Fibroblast of pulmonary artery (primary cell): ENCODE measurements around the gene OR8S1.
"Not testable (repeated sequence)": the region's sequence is repeated elsewhere in the genome, so short reads cannot be mapped to it uniquely, and the experiment has no call there.

Experiments
- DNase-seq: peaks from one replicate; pipeline ENCODE4 v3.0.0-alpha.2; 2010; ENCODE audit warnings: low read depth
- H3K4me3 ChIP-seq: replicated peaks from 2 replicates; pipeline ENCODE4 v1.5.1; 2011; ENCODE audit warnings: low read depth, mild to moderate bottlenecking, control low read depth, low read length, moderate library complexity
- TF ChIP-seq, protein P1 (sequence below): IDR thresholded peaks from 2 replicates; pipeline ENCODE4 v1.5.1; 2011; ENCODE audit warnings: mild to moderate bottlenecking, control low read depth, low read length, inconsistent platforms; ENCODE audit errors: missing control alignments

OR8S1 gene

GRCh38 chr12:48536602-48537001 lies 11.2 kb downstream of the OR8S1 start:
- TF ChIP-seq, protein P1, sequence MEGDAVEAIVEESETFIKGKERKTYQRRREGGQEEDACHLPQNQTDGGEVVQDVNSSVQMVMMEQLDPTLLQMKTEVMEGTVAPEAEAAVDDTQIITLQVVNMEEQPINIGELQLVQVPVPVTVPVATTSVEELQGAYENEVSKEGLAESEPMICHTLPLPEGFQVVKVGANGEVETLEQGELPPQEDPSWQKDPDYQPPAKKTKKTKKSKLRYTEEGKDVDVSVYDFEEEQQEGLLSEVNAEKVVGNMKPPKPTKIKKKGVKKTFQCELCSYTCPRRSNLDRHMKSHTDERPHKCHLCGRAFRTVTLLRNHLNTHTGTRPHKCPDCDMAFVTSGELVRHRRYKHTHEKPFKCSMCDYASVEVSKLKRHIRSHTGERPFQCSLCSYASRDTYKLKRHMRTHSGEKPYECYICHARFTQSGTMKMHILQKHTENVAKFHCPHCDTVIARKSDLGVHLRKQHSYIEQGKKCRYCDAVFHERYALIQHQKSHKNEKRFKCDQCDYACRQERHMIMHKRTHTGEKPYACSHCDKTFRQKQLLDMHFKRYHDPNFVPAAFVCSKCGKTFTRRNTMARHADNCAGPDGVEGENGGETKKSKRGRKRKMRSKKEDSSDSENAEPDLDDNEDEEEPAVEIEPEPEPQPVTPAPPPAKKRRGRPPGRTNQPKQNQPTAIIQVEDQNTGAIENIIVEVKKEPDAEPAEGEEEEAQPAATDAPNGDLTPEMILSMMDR = no peak
- no peak overlapping the region for H3K4me3 ChIP-seq
- DNase-seq = no peak

GRCh38 chr12:48542300-48542928 lies 17.0 kb downstream of the OR8S1 start:
- DNase-seq = peak; percentile 49
- TF ChIP-seq, protein P1 = peak; percentile 93
- no peak overlapping the region for H3K4me3 ChIP-seq

GRCh38 chr12:48545833-48546469 lies 20.5 kb downstream of the OR8S1 start:
- TF ChIP-seq, protein P1 = no peak
- DNase-seq = no peak
- no peak overlapping the region for H3K4me3 ChIP-seq

DNA sequence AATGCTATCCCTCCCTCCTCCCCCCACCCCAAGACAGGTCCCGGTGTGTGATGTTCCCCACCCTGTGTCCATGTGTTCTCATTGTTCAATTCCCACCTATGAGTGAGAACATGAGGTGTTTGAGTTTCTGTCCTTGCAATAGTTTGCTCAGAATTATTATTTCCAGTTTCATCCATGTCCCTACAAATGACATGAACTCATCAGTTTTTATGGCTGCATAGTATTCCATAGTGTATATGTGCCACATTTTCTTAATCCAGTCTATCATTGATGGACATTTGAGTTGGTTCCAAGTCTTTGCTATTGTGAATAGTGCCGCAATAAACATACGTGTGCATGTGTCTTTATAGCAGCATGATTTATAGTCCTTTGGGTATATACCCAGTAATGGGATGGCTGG lies 21.6 kb downstream of the OR8S1 start:
- not testable (repeated sequence) for DNase-seq, H3K4me3 ChIP-seq

- not testable (repeated sequence) for DNase-seq
Measured at GRCh38 chr12:48551636-48552035, 26.2 kb downstream of the OR8S1 start.

GRCh38 chr12:48553666-48554343 lies 28.4 kb downstream of the OR8S1 start:
- DNase-seq, H3K4me3 ChIP-seq: not testable (repeated sequence)

More at GRCh38 chr12:48551636-48552035, 26.2 kb downstream of the OR8S1 start:
- not testable (repeated sequence) for H3K4me3 ChIP-seq

DNA sequence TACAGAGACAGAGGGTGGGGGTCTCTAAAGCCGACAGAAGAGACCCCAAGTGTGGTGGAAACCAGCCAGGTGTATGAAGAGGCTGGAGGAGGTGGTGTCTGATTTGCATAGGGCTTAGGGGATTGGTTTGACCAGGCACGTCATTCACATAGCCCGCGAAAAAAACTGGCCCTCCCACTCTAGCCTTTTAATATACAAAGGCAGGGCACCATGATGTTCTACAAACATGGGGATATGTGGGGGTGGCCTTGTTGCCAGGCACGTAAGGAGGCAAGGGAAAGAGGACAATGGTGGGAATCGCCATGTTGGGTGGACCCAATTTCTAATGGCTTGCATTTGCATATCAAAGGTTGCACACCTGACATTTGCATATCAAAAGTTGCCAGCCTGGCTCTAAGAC lies 31.2 kb downstream of the OR8S1 start:
- H3K4me3 ChIP-seq = no peak overlapping the region
- TF ChIP-seq, protein P1 = no peak
- DNase-seq = no peak

GRCh38 chr12:48557919-48558318 lies 32.5 kb downstream of the OR8S1 start:
- no peak for DNase-seq
- TF ChIP-seq, protein P1 = no peak
- H3K4me3 ChIP-seq = no peak overlapping the region
